ENCODE measurements around the gene SERAC1.

DNA sequence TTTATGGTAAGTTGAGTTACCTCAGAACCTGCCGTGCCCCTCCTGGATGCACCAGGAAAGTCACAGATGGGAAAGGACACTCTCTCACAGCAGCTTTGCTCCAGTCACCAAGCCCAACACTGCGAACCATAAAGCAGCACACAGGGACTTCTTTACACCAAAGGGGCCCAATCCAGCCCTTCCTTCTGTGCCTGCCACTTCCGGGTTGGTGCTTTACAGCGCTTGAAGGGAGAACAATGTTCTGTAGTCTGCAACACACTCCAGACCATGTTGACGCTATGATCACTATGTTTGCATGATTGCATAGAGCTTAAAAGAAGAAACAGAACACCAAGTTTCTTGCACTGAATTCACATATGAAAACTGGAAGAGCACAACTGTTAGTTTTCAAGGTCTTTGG lies 57.1 kb downstream of the SERAC1 start:
- TF ChIP-seq, protein P1, sequence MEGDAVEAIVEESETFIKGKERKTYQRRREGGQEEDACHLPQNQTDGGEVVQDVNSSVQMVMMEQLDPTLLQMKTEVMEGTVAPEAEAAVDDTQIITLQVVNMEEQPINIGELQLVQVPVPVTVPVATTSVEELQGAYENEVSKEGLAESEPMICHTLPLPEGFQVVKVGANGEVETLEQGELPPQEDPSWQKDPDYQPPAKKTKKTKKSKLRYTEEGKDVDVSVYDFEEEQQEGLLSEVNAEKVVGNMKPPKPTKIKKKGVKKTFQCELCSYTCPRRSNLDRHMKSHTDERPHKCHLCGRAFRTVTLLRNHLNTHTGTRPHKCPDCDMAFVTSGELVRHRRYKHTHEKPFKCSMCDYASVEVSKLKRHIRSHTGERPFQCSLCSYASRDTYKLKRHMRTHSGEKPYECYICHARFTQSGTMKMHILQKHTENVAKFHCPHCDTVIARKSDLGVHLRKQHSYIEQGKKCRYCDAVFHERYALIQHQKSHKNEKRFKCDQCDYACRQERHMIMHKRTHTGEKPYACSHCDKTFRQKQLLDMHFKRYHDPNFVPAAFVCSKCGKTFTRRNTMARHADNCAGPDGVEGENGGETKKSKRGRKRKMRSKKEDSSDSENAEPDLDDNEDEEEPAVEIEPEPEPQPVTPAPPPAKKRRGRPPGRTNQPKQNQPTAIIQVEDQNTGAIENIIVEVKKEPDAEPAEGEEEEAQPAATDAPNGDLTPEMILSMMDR (conservative IDR thresholded peaks at IDR 0.05) = no peak
- TF ChIP-seq ZFX (IDR thresholded peaks at IDR 0.05) = no peak
